GM23248 (cell line): ENCODE measurements around the gene RNF166. TPM values are rescaled to one million over a fixed set of nuclear protein-coding genes. Genes with fewer than 3 reads are reported as not detected.

Source experiments
- DNase-seq: peaks from one replicate; pipeline ENCODE4 v3.0.0-alpha.2; 2015
- H2AFZ ChIP-seq: fragments of 200-600 bp; sonication (generic); 2 replicates; pipeline ENCODE4 v1.6.1; 2016; ENCODE audit warnings: antibody characterized with exemption
- H3F3A ChIP-seq: fragments of 200-600 bp; sonication (generic); 2 replicates; pipeline ENCODE4 v1.6.1; 2016; ENCODE audit warnings: mild to moderate bottlenecking, antibody characterized with exemption, mixed run types; ENCODE audit not compliant: insufficient read depth
- H3K27ac ChIP-seq: fragments of 200-600 bp; sonication (generic); 2 replicates; pipeline ENCODE4 v1.5.1; 2016; ENCODE audit warnings: mild to moderate bottlenecking
- H3K27me3 ChIP-seq: fragments of 200-600 bp; sonication (generic); replicated peaks from 2 replicates; pipeline ENCODE4 v1.6.1; 2016; ENCODE audit warnings: mild to moderate bottlenecking; ENCODE audit not compliant: insufficient read depth
- H3K36me3 ChIP-seq: fragments of 200-600 bp; sonication (generic); 2 replicates; pipeline ENCODE4 v1.6.1; 2016; ENCODE audit warnings: low read depth, mild to moderate bottlenecking
- H3K4me1 ChIP-seq: fragments of 200-600 bp; sonication (generic); 2 replicates; pipeline ENCODE4 v1.6.1; 2016; ENCODE audit warnings: mild to moderate bottlenecking; ENCODE audit not compliant: insufficient read depth
- H3K4me2 ChIP-seq: fragments of 200-600 bp; sonication (generic); one replicate; pipeline ENCODE4 v1.6.1; 2016; ENCODE audit warnings: mild to moderate bottlenecking; ENCODE audit not compliant: unreplicated experiment
- H3K4me3 ChIP-seq: fragments of 200-600 bp; sonication (generic); 2 replicates; pipeline ENCODE4 v1.5.1; 2016; ENCODE audit warnings: mild to moderate bottlenecking
- H3K79me2 ChIP-seq: fragments of 200-600 bp; sonication (generic); 2 replicates; pipeline ENCODE4 v1.6.1; 2016; ENCODE audit warnings: mild to moderate bottlenecking; ENCODE audit not compliant: insufficient read depth
- H3K9ac ChIP-seq: fragments of 200-600 bp; sonication (generic); 2 replicates; pipeline ENCODE4 v1.6.1; 2016; ENCODE audit warnings: mild to moderate bottlenecking
- H3K9me2 ChIP-seq: fragments of 200-600 bp; sonication (generic); 2 replicates; pipeline ENCODE4 v1.6.1; 2016; ENCODE audit warnings: mixed run types, mild to moderate bottlenecking, moderate library complexity; ENCODE audit not compliant: insufficient read depth
- H3K9me3 ChIP-seq: fragments of 200-600 bp; sonication (generic); one replicate; pipeline ENCODE4 v1.6.1; 2017; ENCODE audit warnings: low read depth
- H4K20me1 ChIP-seq: fragments of 200-600 bp; sonication (generic); 2 replicates; pipeline ENCODE4 v1.6.0; 2016; ENCODE audit not compliant: insufficient read depth
- EZH2 ChIP-seq: fragments of 200-600 bp; sonication (generic); IDR thresholded peaks from 2 replicates; pipeline ENCODE4 v1.6.1; 2018; ENCODE audit warnings: antibody characterized with exemption, mild to moderate bottlenecking; ENCODE audit not compliant: insufficient read depth, poor library complexity, severe bottlenecking
- EZH2phosphoT487 ChIP-seq: fragments of 200-600 bp; sonication (generic); IDR thresholded peaks from 2 replicates; pipeline ENCODE4 v1.6.1; 2018; ENCODE audit warnings: antibody characterized with exemption, moderate library complexity, mild to moderate bottlenecking, low read depth; ENCODE audit not compliant: insufficient read depth
- WGBS, 2 experiments: methylation state at CpG; one replicate each; pipeline ENCODE4 v1.1.6; 2015 to 2017; ENCODE audit warnings: low lambda C conversion rate in 2 of 2, low coverage in 1 of 2; ENCODE audit errors: missing lambda C conversion rate in 2 of 2; 5-methylcytosine and 5-hydroxymethylcytosine counted together
- in situ Hi-C: fragments of 300-500 bp; cut with MboI; formaldehyde crosslinking; loops from 2 replicates; pipeline ENCODE4 v1.15.0; 2020
- polyA plus RNA-seq: library from polyadenylated mRNA; unstranded; fragments of >200 nt; fragmentation: Nextera tagmentation; extraction: Ambion mirVana; gene quantifications from 2 replicates; pipeline ENCODE4 v1.2.1, GENCODE V29; 2016
- total RNA-seq: library from RNA; depleted of rRNA; stranded (reverse); fragments of >200 nt; shearing (Covaris generic); gene quantifications from 2 replicates; pipeline ENCODE4 v1.2.3, GENCODE V29; 2014

The RNF166 gene
- total and polyA plus RNA-seq, 2 experiments from 2014 or later = 8.9 to 14.6 TPM

DNA sequence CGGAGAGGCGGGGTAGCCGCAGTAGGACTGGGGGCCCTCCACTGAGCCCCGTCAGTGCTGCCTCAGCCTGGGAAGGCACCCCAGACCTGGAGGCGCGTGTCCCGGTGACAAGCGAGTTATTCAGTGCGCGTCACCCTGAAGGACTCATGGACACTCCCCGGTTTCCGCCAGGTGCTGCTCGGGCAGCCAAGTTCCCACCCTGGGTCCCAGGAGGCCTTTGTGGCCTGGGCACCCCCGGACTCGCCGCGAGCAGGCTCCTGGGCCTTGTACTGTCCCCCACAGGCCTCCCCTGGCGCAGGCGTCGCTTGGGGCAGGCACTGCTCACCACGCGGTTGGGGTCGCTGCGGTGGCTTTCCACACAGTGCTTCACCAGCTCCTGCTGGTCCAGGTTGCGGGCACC is 7.6 kb downstream of the RNF166 start:
- H3F3A ChIP-seq = no peaks in the 10 kb centered on the region
- H3K36me3 ChIP-seq = no peaks in the 10 kb centered on the region
- no peaks in the 10 kb centered on the region for H4K20me1 ChIP-seq
- H2AFZ ChIP-seq = no peak overlapping the region
- no peak for DNase-seq
- H3K27ac ChIP-seq = no peak overlapping the region
- WGBS, 2 experiments = 95 to 96% methylated on average over 21 to 23 of the region's 25 CpGs
- H3K4me1 ChIP-seq = peaks cover 3% of the 10 kb centered on the region; the same call in 1 of the 2 replicates
- H3K79me2 ChIP-seq = no peaks in the 10 kb centered on the region
- H3K9me2 ChIP-seq = no peaks in the 10 kb centered on the region
- in situ Hi-C loops = no loop called here
- no peak overlapping the region for H3K4me2 ChIP-seq
- no peak overlapping the region for H3K9ac ChIP-seq
- H3K27me3 ChIP-seq = no peaks in the 10 kb centered on the region
- no peak for TF ChIP-seq EZH2
- TF ChIP-seq EZH2phosphoT487 = no peak
- no peaks in the 10 kb centered on the region for H3K9me3 ChIP-seq
- H3K4me3 ChIP-seq = no peak overlapping the region

DNA sequence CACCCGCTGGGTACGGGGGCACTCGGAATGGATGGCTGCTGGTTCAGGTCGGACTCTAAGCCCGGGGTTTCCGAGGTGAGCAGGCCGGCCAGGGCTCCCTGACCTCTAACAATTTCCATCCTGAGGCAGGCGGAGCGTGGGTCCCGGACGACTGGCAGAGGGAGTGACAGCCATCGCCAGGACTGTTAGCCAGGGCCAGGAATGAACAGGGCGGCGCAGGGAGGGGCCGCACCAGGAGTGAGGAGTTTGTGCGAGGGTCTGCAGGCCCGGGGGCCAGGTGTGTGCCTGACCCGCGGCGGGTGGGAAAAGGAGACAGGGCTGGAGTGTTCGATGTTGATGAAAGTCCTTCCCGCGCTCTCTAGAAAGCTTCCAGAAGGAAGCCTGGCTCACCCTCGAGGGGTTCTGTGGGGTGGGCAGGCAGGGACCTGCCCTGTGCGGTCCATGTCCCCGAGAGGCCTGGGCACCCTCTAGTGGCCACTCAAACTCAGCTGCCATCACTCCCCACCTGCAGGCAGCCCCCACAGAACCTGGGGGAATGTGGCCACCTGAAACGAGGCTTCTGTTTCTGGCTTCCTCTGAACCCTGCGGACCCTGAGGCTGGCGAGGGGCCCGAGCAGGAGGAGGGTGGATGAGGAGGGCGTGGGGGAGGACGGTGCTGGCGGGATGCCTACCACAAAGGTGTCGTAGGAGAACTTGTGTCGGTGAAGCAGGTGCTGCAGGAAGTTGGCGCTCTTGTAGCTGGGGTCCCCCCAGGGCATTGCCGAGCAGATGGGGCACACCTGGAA is 8.2 kb downstream of the RNF166 start:
- Histone ChIP-seq H3K4me1 (peaks cover 3% of the 10 kb centered on the region; the same call in 1 of the 2 replicates), H3F3A (no peaks in the 10 kb centered on the region), H2AFZ (no peak overlapping the region), H3K9ac (no peak overlapping the region), H3K27me3 (no peaks in the 10 kb centered on the region), H3K4me3 (no peak overlapping the region), H3K9me3 (no peaks in the 10 kb centered on the region), H3K36me3 (no peaks in the 10 kb centered on the region), H3K9me2 (no peaks in the 10 kb centered on the region), H3K27ac (no peak overlapping the region), H3K79me2 (no peaks in the 10 kb centered on the region), H3K4me2 (no peak overlapping the region), H4K20me1 (no peaks in the 10 kb centered on the region)
- no peak for DNase-seq
- TF ChIP-seq EZH2 (no peak), EZH2phosphoT487 (no peak)
- WGBS, 2 experiments = 91 to 95% methylated on average over 37 of the region's 37 CpGs
- in situ Hi-C loops = no loop called here

DNA sequence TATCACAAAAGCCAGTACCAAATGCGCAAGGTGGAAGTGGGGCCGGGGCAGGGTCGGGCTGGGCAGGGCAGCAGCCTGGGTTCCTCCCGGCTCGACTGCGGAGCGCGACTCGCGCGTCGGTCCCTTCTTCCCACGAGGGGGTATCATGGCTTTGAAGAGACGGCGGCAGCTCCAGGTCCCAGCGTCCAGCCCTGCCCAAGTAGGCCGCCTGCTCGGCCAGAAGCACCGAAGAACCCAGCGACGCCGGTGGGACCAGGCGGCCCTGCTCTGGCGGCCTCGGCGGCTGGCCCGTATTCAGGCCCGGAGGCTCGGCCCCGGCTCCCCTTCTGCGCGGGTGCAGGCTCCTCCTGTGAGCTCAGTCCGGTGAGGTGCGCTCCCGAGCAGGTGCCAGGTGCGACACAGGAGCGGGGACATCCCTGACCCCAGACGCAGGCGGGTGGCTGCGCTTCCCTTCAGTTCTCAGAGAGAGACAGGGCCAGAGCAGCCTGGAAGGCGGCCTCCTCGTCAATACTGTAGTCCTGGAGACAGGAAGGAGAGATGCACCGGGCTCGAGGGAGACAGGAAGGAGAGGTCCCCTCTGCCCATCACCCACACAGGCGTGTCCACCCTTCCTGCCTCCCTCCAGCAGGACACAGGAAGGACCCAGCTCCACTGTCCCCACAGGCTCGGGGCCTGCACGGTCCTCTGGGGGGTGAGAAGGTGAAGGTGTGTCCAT is 8.9 kb downstream of the RNF166 start:
- no peaks in the 10 kb centered on the region for H3F3A ChIP-seq
- no peaks in the 10 kb centered on the region for H3K9me2 ChIP-seq
- peaks cover 3% of the 10 kb centered on the region; the same call in 1 of the 2 replicates for H3K4me1 ChIP-seq
- H3K27me3 ChIP-seq = no peaks in the 10 kb centered on the region
- H3K9ac ChIP-seq = no peak overlapping the region
- no peak overlapping the region for H3K4me3 ChIP-seq
- no peak overlapping the region for H2AFZ ChIP-seq
- H3K9me3 ChIP-seq = no peaks in the 10 kb centered on the region
- TF ChIP-seq EZH2phosphoT487 (no peak), EZH2 (no peak)
- H3K79me2 ChIP-seq = no peaks in the 10 kb centered on the region
- no peaks in the 10 kb centered on the region for H4K20me1 ChIP-seq
- DNase-seq = no peak
- H3K27ac ChIP-seq = no peak overlapping the region
- WGBS, 2 experiments = 91 to 92% methylated on average over 29 to 41 of the region's 47 CpGs
- no peak overlapping the region for H3K4me2 ChIP-seq
- in situ Hi-C loops = no loop called here
- no peaks in the 10 kb centered on the region for H3K36me3 ChIP-seq

DNA sequence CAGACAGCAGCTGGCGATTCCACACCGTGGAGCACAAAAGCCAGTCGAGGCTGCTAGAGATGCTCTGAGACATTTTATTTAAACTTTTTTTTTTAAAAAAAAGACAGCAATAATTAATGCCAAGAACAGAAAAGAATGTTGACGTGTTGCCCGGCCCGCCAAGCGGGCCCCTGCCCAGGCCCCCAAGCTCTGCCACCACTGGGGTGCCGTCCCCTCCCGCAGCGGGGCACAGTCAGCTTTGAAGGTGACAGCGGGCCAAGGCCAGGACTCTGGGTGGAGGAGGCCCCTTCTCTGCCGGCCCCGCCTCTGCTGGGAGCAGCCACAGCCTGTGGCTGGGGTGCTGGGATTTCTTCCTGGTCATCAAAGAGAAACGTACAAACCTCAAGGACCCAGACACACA is 9.8 kb downstream of the RNF166 start:
- no peak overlapping the region for H2AFZ ChIP-seq
- no peak for DNase-seq
- 85 to 86% methylated on average over 14 of the region's 14 CpGs for WGBS, 2 experiments
- no peak overlapping the region for H3K27ac ChIP-seq
- no peaks in the 10 kb centered on the region for H3K36me3 ChIP-seq
- H3K4me1 ChIP-seq = peaks cover 3% of the 10 kb centered on the region; the same call in 1 of the 2 replicates
- no peaks in the 10 kb centered on the region for H4K20me1 ChIP-seq
- in situ Hi-C loops = no loop called here
- H3K9me2 ChIP-seq = no peaks in the 10 kb centered on the region
- TF ChIP-seq EZH2 (no peak), EZH2phosphoT487 (no peak)
- H3K79me2 ChIP-seq = no peaks in the 10 kb centered on the region
- no peak overlapping the region for H3K4me3 ChIP-seq
- H3K27me3 ChIP-seq = no peaks in the 10 kb centered on the region
- no peaks in the 10 kb centered on the region for H3F3A ChIP-seq
- no peak overlapping the region for H3K9ac ChIP-seq
- no peak overlapping the region for H3K4me2 ChIP-seq
- H3K9me3 ChIP-seq = no peaks in the 10 kb centered on the region
